HL-60 (cell line): ENCODE data around the gene CAMTA1.

Experiments used
- DNase-seq, 2 experiments: peaks; one replicate each; pipeline ENCODE4 v3.0.0-alpha.2; 2010 to 2020; ENCODE audit warnings: low read depth in 1 of 2, low spot score in 1 of 2
- H3K27ac ChIP-seq: fragments of 250-450 bp; sonication (Bioruptor Pico); replicated peaks from 2 replicates; pipeline ENCODE4 v1.5.1; 2020; ENCODE audit warnings: mild to moderate bottlenecking, moderate library complexity
- H3K27me3 ChIP-seq: fragments of 250-450 bp; sonication (Bioruptor Pico); 2 replicates; pipeline ENCODE4 v1.5.1; 2021; ENCODE audit warnings: mild to moderate bottlenecking, moderate library complexity; ENCODE audit not compliant: insufficient read depth, poor library complexity, severe bottlenecking
- H3K4me3 ChIP-seq: replicated peaks from 2 replicates; pipeline ENCODE4 v1.5.1; 2011; ENCODE audit warnings: mild to moderate bottlenecking, control low read depth, low read length; ENCODE audit not compliant: insufficient read depth
- GABPA ChIP-seq: IDR thresholded peaks from 2 replicates; pipeline ENCODE4 v1.6.1; 2012; ENCODE audit warnings: low read depth
- POLR2AphosphoS5 ChIP-seq: IDR thresholded peaks from 2 replicates; pipeline ENCODE4 v1.6.1; 2012; ENCODE audit warnings: low read depth
- SPI1 ChIP-seq: IDR thresholded peaks from 2 replicates; pipeline ENCODE4 v1.6.1; 2012; ENCODE audit warnings: low read depth, mild to moderate bottlenecking, borderline replicate concordance
- TF ChIP-seq, protein P1 (sequence below): IDR thresholded peaks from one replicate; pipeline ENCODE4 v1.5.1; 2011; ENCODE audit warnings: low read length, control low read depth, inconsistent platforms; ENCODE audit not compliant: insufficient read depth
- TF ChIP-seq, protein P2 (sequence below): IDR thresholded peaks from 2 replicates; pipeline ENCODE4 v1.6.1; 2012; ENCODE audit warnings: low read depth; ENCODE audit not compliant: insufficient replicate concordance

CAMTA1 gene

DNA sequence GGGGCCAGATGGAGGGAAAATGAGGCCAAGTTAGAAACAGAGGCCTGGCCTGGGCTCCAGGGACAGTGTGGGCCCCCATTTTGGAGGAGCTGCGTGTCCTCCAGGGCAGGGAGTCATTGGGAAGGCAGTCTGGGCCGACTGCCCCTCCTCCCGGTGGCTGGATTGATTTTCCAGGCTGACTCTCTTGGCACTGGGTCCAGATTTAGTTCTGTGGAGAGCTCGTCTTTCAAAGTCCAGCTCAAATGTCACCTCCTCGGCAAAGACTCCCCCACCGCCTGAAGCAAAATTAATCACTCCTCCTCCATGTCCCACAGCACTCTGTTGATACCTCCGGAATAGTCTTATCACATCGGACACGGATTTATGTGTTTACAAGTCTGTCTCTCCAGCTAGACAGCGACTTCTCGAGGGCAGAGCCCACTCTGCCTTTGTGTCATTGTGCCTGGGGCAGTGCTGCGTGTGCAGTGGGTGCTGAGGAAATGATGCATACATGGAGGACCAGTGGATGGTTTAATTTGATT is 175.1 kb downstream of the CAMTA1 start:
- DNase-seq, result no peak
- TF ChIP-seq SPI1 (no peak), GABPA (no peak), POLR2AphosphoS5 (no peak)
- TF ChIP-seq, protein P1, sequence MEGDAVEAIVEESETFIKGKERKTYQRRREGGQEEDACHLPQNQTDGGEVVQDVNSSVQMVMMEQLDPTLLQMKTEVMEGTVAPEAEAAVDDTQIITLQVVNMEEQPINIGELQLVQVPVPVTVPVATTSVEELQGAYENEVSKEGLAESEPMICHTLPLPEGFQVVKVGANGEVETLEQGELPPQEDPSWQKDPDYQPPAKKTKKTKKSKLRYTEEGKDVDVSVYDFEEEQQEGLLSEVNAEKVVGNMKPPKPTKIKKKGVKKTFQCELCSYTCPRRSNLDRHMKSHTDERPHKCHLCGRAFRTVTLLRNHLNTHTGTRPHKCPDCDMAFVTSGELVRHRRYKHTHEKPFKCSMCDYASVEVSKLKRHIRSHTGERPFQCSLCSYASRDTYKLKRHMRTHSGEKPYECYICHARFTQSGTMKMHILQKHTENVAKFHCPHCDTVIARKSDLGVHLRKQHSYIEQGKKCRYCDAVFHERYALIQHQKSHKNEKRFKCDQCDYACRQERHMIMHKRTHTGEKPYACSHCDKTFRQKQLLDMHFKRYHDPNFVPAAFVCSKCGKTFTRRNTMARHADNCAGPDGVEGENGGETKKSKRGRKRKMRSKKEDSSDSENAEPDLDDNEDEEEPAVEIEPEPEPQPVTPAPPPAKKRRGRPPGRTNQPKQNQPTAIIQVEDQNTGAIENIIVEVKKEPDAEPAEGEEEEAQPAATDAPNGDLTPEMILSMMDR, result no peak
- TF ChIP-seq, protein P2, sequence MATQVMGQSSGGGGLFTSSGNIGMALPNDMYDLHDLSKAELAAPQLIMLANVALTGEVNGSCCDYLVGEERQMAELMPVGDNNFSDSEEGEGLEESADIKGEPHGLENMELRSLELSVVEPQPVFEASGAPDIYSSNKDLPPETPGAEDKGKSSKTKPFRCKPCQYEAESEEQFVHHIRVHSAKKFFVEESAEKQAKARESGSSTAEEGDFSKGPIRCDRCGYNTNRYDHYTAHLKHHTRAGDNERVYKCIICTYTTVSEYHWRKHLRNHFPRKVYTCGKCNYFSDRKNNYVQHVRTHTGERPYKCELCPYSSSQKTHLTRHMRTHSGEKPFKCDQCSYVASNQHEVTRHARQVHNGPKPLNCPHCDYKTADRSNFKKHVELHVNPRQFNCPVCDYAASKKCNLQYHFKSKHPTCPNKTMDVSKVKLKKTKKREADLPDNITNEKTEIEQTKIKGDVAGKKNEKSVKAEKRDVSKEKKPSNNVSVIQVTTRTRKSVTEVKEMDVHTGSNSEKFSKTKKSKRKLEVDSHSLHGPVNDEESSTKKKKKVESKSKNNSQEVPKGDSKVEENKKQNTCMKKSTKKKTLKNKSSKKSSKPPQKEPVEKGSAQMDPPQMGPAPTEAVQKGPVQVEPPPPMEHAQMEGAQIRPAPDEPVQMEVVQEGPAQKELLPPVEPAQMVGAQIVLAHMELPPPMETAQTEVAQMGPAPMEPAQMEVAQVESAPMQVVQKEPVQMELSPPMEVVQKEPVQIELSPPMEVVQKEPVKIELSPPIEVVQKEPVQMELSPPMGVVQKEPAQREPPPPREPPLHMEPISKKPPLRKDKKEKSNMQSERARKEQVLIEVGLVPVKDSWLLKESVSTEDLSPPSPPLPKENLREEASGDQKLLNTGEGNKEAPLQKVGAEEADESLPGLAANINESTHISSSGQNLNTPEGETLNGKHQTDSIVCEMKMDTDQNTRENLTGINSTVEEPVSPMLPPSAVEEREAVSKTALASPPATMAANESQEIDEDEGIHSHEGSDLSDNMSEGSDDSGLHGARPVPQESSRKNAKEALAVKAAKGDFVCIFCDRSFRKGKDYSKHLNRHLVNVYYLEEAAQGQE, result no peak
- Histone ChIP-seq H3K27me3 (peaks cover 25% of the 10 kb centered on the region), H3K27ac (no peak overlapping the region), H3K4me3 (no peak overlapping the region)

DNA sequence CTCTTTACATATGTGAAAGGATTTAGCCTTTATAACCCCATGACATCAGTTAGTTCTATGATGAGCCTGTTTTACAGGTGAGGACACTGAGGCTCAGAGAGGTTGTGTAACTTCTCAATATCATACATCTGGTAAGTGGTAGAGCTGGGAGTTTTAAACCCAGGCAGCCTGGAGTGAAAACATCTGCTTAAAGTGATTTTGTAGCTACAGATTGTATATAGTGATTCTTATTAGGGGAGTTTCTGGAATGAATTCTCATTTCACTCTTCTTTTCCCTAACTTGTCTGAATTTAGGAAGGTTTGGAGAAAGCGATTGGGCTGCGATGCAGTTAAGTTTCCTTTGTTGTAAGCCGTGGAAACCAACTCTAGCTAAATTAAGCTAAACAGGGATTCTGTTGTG is 175.6 kb downstream of the CAMTA1 start:
- Histone ChIP-seq H3K27me3 (peaks cover 25% of the 10 kb centered on the region), H3K27ac (no peak overlapping the region), H3K4me3 (no peak overlapping the region)
- no peak for DNase-seq
- TF ChIP-seq POLR2AphosphoS5, result no peak
- TF ChIP-seq, protein P1, result no peak

DNA sequence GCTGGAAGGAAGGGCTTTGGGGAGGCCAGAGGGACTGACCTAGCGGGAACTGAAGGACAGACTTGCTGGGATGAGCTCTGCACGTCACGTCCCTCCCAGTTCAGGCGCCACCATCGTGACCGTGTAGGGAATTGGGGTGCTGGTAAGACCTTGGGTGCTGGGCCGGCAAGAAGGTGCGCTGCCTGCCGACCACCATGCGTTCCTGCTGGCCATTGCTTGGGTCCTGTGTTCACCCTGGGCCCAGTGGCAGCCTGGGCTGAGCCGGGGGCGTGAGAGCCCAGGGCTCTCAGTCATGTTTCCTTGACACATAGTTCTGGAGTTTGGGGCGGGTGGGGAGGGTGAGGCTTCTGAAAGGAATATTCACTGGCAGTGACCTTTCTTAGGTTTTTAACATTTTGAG is 176.0 kb downstream of the CAMTA1 start:
- no peak for DNase-seq
- TF ChIP-seq, protein P1, result no peak
- TF ChIP-seq POLR2AphosphoS5, result no peak
- TF ChIP-seq, protein P2, result no peak
- no peak for TF ChIP-seq GABPA
- TF ChIP-seq SPI1, result no peak
- peaks cover 25% of the 10 kb centered on the region for H3K27me3 ChIP-seq
- H3K4me3 ChIP-seq, result no peak overlapping the region
- H3K27ac ChIP-seq, result no peak overlapping the region

DNA sequence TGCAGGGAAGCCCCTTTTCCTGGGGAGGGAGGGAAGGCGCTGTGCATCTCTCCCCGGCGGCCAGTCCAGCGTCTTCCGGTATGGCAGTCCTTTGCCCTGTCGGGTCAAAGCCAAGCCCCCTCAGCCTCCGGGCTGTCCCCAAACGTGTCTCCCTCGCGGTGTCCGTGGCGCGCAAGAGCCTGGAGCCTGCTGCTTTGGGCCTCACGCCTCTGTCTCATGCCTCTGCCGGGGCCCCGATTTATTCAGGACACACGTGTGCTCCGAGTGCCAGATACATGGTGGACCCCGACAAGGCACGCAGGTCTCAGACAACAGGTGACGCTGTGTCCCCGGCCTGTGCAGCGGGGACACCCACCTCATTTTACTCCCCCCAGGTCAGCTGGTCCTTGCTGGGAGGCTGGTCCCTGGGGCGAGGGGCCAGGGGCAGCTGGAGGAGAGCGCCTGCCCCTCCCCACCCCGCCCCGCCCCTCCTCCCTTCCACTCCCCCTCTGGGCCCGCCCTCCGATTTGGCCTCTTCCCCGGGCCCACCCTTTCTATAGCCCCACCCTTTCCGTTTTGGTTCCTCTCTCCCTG is 176.7 kb downstream of the CAMTA1 start:
- peaks cover 25% of the 10 kb centered on the region for H3K27me3 ChIP-seq
- H3K27ac ChIP-seq, result no peak overlapping the region
- TF ChIP-seq SPI1 (no peak), GABPA (no peak), POLR2AphosphoS5 (no peak)
- TF ChIP-seq, protein P1, result no peak
- TF ChIP-seq, protein P2, result no peak
- H3K4me3 ChIP-seq, result no peak overlapping the region
- no peak for DNase-seq
